NCI-H2081 treated with DMSO at 0.1 percent for 48 hours (cell line): Measurements from ENCODE around the gene LRRC10B.

Source experiments
- DNase-seq: peaks from one replicate; lab custom pipeline; 2025; lab: John Stamatoyannopoulos, UW

LRRC10B gene

GRCh38 chr11:61486779-61487178 lies 21.8 kb upstream of the LRRC10B start:
- no peak for DNase-seq

GRCh38 chr11:61487342-61488025 lies 21.1 kb upstream of the LRRC10B start:
- DNase-seq = no peak

- no peak for DNase-seq
Measured at GRCh38 chr11:61488651-61489291, 19.8 kb upstream of the LRRC10B start.

- DNase-seq = no peak
Measured at GRCh38 chr11:61489833-61490721, 18.5 kb upstream of the LRRC10B start.

GRCh38 chr11:61491736-61492395 lies 16.7 kb upstream of the LRRC10B start:
- no peak for DNase-seq

GRCh38 chr11:61494381-61494961 lies 14.1 kb upstream of the LRRC10B start:
- no peak for DNase-seq

- DNase-seq = no peak
Measured at GRCh38 chr11:61495801-61496601, 12.5 kb upstream of the LRRC10B start.

- no peak for DNase-seq
Measured at GRCh38 chr11:61496602-61497400, 11.7 kb upstream of the LRRC10B start.

- DNase-seq = no peak
Measured at GRCh38 chr11:61497473-61497872, 11.1 kb upstream of the LRRC10B start.

- no peak for DNase-seq
Measured at GRCh38 chr11:61497876-61498275, 10.7 kb upstream of the LRRC10B start.

GRCh38 chr11:61498767-61499341 lies 9.7 kb upstream of the LRRC10B start:
- no peak for DNase-seq

- DNase-seq = no peak
Measured at GRCh38 chr11:61499816-61500491, 8.6 kb upstream of the LRRC10B start.

- no peak for DNase-seq
Measured at GRCh38 chr11:61502522-61502921, 6.0 kb upstream of the LRRC10B start.

- DNase-seq = no peak
Measured at GRCh38 chr11:61503135-61503770, 5.3 kb upstream of the LRRC10B start.

GRCh38 chr11:61505106-61505505 lies 3.4 kb upstream of the LRRC10B start:
- DNase-seq = no peak

GRCh38 chr11:61505640-61506155 lies 2.9 kb upstream of the LRRC10B start:
- DNase-seq = no peak

GRCh38 chr11:61507012-61507768 lies 1.4 kb upstream of the LRRC10B start:
- DNase-seq = no peak
